HG03342 (cell line): Measurements from ENCODE around the gene ERCC3.
"Not testable (repeated sequence)": the region's sequence is repeated elsewhere in the genome, so short reads cannot be mapped to it uniquely, and the experiment has no call there.

ENCODE experiments used
- ATAC-seq: cut with Tn5 transposase; IDR thresholded peaks from one replicate; pipeline ENCODE4 v1.9.1; 2021; ENCODE audit warnings: mild to moderate bottlenecking, moderate library complexity; ENCODE audit not compliant: unreplicated experiment

Gene ERCC3

DNA sequence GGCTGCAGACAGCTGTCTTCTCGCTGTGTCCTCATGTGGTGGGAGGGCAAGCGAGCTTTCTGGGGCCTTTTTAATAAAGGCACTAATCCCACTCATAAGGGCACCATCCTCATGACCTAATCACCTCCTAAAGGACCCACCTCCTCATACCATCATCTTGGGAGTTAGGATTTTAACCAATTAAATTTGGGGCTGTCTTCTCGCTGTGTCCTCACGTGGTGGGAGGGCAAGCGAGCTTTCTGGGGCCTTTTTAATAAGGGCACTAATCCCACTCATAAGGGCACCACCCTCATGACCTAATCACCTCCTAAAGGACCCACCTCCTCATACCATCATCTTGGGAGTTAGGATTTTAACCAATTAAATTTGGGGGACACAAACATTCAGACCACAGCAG, 66.7 kb downstream of the ERCC3 start:
- ATAC-seq, result not testable (repeated sequence)

DNA sequence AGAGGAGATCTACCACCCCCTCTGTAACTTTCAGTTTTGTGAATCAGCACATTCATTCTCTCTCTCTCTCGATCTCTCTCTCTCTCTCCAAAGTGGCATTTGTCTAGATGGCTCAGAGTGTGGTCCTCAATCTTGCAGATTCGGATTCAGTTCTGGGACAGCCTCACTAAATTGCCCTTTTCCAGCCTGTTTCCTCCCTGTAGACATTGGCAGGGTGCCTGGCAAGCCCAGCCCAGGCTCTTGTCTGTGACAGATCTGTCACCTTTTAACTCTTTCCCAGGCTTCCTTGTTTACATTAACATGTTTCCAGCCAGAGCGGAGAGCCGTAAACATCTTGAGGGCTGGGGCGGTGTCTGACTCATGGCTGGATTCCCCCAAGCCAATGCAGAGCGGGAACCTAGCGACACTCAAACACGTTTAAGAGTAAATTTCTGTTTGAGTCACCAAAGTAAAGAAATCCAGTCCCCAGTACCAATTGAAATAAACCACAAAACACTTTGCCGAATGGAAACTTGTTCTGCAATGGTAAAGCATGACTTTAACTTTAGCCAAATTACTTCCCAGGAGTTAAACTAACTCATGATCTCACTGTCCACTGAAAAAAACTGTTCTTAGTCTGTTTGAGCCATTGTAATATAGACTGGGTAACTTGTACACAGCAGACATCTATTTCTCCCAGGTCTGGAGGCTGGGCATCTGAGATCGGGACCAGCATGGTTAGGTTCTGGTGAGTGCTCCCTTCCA, 67.3 kb downstream of the ERCC3 start:
- peak; percentile 84 for ATAC-seq

DNA sequence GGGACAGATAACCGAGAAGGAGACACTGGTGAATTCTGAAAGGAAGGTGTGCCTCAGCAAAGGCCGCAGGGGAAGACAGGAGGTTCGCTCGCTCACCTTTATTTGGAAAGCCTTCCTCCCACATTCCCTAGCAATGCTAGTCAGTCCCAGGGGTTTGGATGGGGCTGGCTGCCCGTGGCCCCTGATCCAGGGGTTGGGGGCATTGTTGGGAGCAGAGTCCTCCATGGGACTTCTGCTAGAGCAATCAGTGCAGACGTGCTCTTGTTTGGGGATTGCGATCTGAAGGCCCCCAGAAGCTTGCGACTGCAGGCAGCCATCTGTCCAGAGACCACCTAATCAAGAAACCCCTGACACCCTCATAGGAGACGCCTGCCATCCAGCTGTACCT, 67.8 kb downstream of the ERCC3 start:
- no peak for ATAC-seq

DNA sequence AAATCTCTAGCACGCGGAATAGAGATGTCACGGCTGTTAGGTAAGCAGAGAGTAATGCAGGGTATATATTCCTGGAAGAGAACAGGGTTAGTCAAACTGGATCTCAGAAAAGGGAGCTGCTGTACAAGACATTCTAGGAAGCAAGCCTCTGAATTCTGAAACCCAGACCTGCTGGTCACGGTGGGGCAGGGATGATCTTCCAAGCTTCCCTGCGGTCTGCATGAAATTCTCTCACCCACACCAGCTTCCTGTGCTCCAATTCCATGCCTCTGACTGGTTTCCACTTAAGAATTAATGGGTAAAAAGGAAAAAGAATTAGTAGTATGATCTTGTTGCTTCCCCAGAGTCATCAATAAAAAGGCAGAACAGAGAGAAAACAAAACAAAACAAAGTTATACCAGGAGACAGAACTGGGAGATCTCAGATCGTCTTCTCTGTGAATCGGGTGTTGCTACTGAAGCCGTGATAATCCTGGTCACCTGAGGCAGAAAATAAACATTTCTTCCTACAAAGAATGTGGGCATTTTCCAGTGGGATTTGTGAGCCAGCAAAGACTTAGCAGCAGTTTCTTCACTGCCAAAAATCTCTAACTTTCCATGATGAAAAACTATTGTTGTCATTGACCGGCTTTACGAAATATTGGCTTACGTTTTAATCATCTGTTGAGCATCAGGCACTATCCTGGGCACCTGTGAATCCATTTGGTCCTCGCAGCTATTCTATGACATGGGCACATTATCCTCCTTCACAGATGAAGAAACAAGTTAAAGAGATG, 68.6 kb downstream of the ERCC3 start:
- ATAC-seq, result no peak

DNA sequence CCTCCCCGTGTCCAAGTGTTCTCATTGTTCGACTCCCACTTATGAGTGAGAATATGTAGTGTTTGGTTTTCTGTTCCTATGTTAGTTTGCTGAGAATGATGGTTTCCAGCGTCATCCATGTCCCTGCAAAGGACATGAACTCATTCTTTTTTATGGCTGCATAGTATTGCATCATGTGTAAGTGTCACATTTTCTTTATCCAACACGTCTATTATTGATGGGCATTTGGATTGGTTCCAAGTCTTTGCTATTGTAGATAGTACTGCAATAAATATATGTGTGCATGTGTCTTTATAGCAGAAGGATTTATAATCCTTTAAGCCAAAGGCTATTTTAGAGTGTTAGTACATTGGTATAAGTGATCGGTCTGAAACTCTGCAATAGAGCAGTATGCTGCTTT, 69.8 kb downstream of the ERCC3 start:
- ATAC-seq, result not testable (repeated sequence)

DNA sequence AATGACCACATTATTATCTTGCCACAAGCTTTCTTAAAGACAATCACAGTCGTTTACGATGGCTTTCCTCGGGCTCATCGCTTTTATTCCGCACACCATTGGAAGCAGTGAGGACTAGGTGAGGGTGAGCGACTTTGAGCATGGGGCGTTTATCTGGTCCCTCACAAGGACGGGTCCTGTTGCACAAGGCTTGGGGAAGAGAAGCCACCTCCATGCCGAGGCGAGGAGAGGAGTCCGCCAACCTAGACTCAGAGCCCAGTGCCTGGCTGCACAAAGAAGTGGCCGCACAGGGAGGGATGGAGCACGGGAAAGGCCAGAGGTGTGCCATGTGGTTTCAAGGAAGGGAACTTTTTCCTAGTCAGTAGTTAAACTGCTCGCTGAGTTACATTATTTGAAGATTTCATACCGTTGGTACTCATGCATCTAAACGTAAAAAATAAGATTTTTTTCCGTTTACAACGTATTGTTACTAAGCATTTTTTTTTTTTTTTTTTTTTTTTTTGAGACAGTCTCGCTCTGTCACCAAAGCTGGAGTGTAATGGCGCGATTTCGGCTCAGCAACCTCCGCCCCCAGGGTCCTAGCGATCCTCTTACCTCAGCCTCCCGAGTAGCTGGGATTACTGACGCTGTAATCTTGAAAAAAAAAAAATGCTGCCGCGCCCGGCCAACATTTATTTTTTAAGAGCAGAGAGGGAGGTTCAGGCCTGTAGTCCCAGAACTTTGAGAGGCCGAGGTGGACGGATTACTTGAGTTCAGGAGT, 73.0 kb downstream of the ERCC3 start:
- no peak for ATAC-seq

DNA sequence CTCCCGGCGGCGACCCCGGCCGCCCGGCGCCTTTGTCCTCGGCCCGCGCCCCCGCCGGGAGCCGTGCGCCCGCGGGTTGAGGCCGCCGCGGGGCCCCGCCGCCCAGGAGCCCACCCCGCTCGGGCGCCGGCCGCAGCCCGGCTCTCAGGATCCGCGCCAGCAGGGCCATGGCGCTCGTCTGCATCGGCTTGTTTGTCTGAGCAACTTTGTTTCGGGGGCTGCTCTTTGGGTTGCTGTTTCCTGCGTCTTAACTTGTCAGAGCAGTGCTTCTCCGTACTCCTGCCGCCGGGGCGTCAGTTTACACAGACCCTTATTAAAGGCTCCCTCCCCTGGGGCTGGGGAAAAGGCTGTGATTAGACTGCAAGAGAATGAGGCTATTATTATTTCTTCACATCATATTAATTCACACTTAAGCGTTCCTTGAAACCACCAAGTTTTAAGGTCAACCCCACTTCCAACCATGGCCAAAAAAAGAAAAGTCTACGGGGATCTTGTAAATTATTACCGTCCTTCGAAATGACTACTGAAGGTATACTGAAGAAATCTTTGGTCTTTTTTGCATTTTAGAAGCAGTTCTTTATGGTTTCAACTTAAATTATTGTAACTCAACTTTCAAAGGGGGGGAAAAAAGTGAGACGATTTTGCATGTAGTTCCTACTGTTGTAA, 73.7 kb downstream of the ERCC3 start, which contains the start of gene CYP27C1:
Gene CYP27C1 (minus strand): TSS at position 198 of the 666 bp plus-strand sequence. CDS start 29 bp downstream, at position 169.
- ATAC-seq, result no peak

DNA sequence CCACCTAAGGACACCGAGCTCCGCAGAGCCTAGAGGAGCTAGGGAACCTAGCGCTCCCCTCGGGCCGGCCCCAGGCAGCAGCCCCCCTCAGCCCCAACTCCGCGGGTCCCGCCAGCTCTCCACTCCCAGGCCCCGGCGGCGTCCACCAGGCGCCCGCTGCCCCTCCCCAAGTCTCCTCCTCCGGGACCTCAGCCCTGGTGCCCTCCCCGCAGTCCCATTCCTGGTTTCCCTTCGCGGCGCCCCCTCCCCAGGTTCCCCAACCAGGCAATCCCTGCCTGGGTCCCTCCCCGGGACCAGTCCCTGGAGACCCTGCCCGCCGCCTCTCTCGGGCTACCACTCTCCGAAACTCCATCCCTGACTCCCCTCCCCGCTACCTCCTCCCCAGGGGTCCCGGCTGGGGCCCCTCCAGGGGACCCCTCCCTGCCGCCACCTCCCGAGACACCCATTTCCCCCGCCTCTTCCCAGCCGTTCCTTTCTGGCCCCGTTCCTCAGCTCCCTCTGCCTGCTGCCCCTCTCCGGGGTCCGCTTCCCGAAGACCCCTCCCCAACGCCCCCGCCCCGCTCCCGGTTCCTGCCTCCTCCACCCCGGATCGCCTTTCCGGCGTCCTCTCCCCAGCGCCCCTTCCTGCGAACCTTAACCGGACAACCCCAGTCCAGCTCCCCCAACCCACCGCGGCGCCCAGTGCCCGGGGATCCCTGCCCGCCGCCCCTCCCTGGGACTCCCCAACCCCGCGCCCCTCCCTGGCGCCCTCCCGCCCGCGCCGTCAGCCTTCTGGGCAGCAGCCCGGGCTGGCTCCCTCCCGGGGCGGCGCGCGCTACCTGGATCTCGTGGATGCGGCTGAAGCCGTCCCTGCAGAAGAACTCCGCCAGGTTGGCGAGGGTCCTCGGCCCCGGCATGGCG, 74.5 kb downstream of the ERCC3 start:
- no peak for ATAC-seq

DNA sequence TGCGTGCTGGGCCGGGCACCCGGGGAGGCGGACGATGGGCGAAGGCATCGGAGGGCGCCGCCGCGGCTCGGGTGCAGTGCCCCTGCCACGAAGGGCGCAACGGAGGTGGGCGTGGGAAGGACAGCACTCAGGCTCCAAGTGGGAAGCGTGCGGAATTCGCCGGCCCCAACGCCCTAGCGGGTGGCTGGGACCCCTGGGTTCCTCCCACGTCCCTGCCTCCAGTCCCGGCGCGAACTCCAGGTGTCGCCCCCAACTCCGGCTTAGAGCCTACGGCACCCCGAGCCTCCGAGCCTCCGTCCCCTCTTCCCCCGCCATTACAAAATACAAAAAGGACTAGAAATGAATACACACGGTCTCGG, 75.2 kb downstream of the ERCC3 start:
- no peak for ATAC-seq

DNA sequence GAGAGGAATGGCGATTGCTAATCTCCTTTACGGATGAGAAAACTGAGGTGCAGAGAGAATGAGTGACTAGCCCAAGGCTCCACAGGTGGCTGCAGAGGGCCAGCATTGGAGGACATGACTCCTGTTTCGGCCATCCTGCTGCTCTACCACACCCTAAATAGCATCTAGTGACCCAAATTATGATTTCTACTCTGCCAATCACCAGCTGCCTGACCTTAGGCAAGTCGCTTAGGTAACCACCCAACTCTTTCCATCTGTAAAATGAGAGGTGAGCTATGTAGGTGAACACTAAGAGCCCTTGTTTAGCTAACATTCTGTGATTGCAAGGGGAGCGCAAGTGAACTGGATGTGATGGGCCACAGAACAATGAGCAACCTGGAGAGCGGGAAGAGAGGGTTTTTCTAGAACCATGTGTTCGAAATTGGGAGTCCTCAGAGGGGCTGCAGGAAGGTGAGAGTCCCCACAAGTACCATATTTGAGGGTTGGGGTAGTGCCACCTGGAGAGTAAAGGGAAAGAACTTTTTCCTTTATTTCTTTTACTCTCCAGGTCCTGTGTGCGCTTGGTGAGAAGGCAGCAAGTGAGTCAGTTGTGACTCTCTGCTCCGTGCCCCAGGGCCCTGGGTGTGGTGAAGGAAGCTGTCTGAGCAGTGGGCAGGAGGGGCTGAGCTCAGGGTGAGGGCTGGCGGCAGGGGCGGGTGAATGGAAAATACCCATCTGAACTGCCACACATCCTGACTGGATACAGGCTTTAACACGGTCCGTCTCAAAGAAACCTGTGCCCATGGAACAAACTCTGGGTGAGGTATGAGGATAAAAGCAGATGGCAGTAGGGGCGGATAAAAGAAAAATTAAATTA, 76.2 kb downstream of the ERCC3 start:
- ATAC-seq, result no peak

DNA sequence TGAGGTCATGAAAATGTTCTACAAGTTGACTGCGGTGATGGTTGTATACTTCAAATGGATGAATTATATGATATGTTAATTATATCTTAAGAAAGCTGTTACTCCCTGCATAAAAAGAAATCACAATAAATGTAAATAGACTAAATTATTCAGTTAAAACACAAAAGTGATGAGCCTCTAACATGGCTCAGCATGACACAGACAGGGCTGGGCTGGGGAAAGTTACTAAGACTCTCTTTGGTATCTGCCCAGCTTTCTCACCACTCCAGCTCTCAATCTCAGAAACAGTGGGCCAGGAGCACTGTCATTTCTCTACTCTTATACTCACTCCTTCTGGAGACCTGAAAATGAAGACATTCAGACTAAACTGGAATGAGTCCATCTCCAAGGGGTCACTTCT, 77.4 kb downstream of the ERCC3 start:
- ATAC-seq, result no peak

DNA sequence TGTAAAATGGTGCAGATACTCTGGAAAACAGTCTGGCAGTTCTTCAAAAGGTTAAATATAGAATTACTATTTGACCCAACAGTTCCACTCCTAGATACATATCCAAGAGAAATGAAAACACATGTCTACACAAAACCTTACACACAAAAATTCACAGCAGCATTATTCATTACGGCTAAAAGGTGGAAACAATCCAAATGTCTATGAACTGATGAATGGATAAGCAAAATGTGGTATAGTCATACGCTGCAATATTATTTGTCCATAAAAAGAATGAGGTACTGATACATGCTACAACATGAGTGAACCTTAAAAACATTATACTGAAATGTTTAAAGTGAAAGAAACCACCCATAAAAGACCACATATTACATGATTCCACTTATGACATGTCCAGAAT, 77.8 kb downstream of the ERCC3 start:
- no peak for ATAC-seq

DNA sequence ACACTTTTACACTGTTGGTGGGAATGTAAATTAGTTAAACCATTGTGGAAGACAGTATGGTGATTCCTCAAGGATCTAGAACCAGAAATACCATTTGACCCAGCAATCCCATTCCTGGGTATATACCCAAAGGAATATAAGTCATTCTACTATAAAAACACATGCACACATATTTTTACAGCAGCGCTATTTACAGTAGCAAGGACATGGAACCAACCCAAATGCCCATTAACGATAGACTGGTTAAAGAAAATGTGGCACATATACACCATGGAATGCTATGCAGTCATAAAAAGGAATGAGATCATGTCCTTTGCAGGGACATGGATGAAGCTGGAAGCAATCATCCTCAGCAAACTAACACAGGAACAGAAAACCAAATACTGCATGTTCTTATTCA, 79.7 kb downstream of the ERCC3 start:
- not testable (repeated sequence) for ATAC-seq

DNA sequence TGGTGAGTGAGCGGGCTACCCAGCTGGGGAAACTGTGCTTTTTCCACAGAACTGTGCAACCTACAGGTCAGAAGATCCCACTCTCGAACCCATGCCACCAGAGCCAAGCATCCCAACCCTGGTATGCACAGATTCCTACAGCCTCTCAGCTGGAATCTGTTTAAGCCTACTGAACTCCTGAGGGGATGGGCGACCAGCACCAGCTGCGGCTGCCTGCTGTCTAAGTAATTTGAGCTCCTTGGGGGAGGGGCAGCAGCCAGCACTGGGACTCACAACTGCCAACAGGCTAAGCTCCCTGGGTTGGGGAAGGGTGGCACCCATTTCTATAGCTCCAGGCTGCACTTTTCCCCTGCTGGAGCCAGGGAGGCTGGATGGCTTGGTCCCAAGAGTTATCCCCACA, 85.6 kb downstream of the ERCC3 start:
- no peak for ATAC-seq
